GM10266 (cell line): ENCODE data around the gene MSH2.
A peak's percentile ranks its signal among the peaks of the same experiment; 100 is the strongest.

ENCODE experiments used
- DNase-seq: peaks from one replicate; pipeline ENCODE4 v3.0.0; 2012; ENCODE audit errors: extremely low spot score
- CTCF ChIP-seq: IDR thresholded peaks from 2 replicates; pipeline ENCODE4 v1.5.1; 2012; ENCODE audit warnings: mild to moderate bottlenecking, low read depth; ENCODE audit not compliant: control insufficient read depth, insufficient read depth; ENCODE audit errors: missing control alignments

Gene MSH2

GRCh38 chr2:47373747-47374146 is 29.2 kb upstream of the MSH2 start:
- no peak for TF ChIP-seq CTCF
- no peak for DNase-seq

GRCh38 chr2:47375307-47375706 is 27.6 kb upstream of the MSH2 start:
- no peak for TF ChIP-seq CTCF
- no peak for DNase-seq

- DNase-seq, result no peak
- no peak for TF ChIP-seq CTCF
Observed at GRCh38 chr2:47379384-47379783, 23.6 kb upstream of the MSH2 start.

GRCh38 chr2:47381408-47381807 is 21.5 kb upstream of the MSH2 start:
- DNase-seq, result no peak
- no peak for TF ChIP-seq CTCF

GRCh38 chr2:47386551-47386950 is 16.4 kb upstream of the MSH2 start:
- no peak for TF ChIP-seq CTCF
- peak; percentile 40 for DNase-seq

- no peak for DNase-seq
- no peak for TF ChIP-seq CTCF
Observed at GRCh38 chr2:47388888-47389287, 14.1 kb upstream of the MSH2 start.

GRCh38 chr2:47389692-47390091 is 13.3 kb upstream of the MSH2 start:
- TF ChIP-seq CTCF, result no peak
- DNase-seq, result no peak
